Kidney (tissue), 14 donors: ENCODE data around the gene NFKBIE. TPM values are rescaled to one million over a fixed set of nuclear protein-coding genes. Genes with fewer than 3 reads are reported as not detected.

Source experiments
- DNase-seq, 5 donors: peaks; one replicate each; pipeline ENCODE4 v3.0.0-alpha.2; 2013 to 2020
- FAIRE-seq: peaks from 2 replicates; lab custom pipeline; 2012; peaks lifted over from hg19 to GRCh38; lab: Jason Lieb, UNC
- H3K27ac ChIP-seq, 2 donors: one replicate each; pipeline ENCODE4 v1.7.0; 2013; ENCODE audit warnings: low read depth in 2 of 2, low read length in 2 of 2, inconsistent platforms in 1 of 2
- H3K27me3 ChIP-seq: one replicate; pipeline ENCODE4 v1.7.1; 2013; ENCODE audit warnings: low read length, inconsistent platforms; ENCODE audit not compliant: control insufficient read depth, insufficient read depth
- H3K36me3 ChIP-seq, 3 donors: one replicate each; pipeline versions ENCODE4 v1.7.0 to v1.7.1; 2013; ENCODE audit warnings: low read length in 3 of 3, control low read depth in 1 of 3, inconsistent platforms in 1 of 3; ENCODE audit not compliant: insufficient read depth in 3 of 3, control insufficient read depth in 2 of 3
- H3K4me1 ChIP-seq, 3 donors: one replicate each; pipeline versions ENCODE4 v1.7.0 to v1.7.1; 2013; ENCODE audit warnings: low read length in 3 of 3, inconsistent platforms in 1 of 3, low read depth in 1 of 3; ENCODE audit not compliant: control insufficient read depth in 2 of 3, insufficient read depth in 2 of 3
- H3K4me3 ChIP-seq, 3 donors: one replicate each; pipeline versions ENCODE4 v1.7.0 to v1.8.1; 2013; ENCODE audit warnings: low read length in 3 of 3, control low read depth in 1 of 3, inconsistent platforms in 1 of 3
- H3K9ac ChIP-seq, 3 donors: one replicate each; pipeline versions ENCODE4 v1.7.0 to v1.7.1; 2013; ENCODE audit warnings: low read length in 3 of 3, control low read depth in 1 of 3, inconsistent platforms in 1 of 3
- H3K9me3 ChIP-seq, 3 donors: one replicate each; pipeline versions ENCODE4 v1.7.0 to v1.7.1; 2013; ENCODE audit warnings: low read length in 3 of 3, control low read depth in 1 of 3, inconsistent platforms in 1 of 3; ENCODE audit not compliant: control insufficient read depth in 2 of 3, insufficient read depth in 1 of 3
- intact Hi-C: fragments of 100-400 bp; cut with DNase I; formaldehyde crosslinking; loops from one replicate; pipeline ENCODE4 v1.11.1; 2022
- polyA plus RNA-seq: library from polyadenylated mRNA; stranded (reverse); fragments of 350-450 nt; fragmentation: Illumina TruSeq; extraction: RNeasy Lipid Tissue Mini Kit (QIAGEN cat#74804); gene quantifications from one replicate; pipeline ENCODE4 v1.2.3, GENCODE V29; 2014; ENCODE audit warnings: low read depth, low replicate concordance; ENCODE audit not compliant: insufficient read depth
- total RNA-seq: library from RNA; stranded (reverse); fragmentation: NEBNext Ultra II Directional; extraction: Animal tissue kit (Norgen Biotek cat#: 25700); gene quantifications from one replicate; pipeline ENCODE4 v1.2.1, GENCODE V29; 2021
- TF ChIP-seq, protein P1 (sequence below): IDR thresholded peaks from 3 replicates; pipeline ENCODE4 v1.5.1; 2012; ENCODE audit warnings: mild to moderate bottlenecking, moderate library complexity, borderline replicate concordance; ENCODE audit not compliant: insufficient read depth; ENCODE audit errors: extremely low read depth
- donor health status: control.
- donor health status: control.
- donor health status: control.
- donor health status: control.
- donor health status: control.
- donor health status: DM: yes; HTN: yes; CAD: no.
- donor health status: Normal renal cell carcinoma (clear cell type).

The NFKBIE gene
- total and polyA plus RNA-seq, 2 donors from 2014 or later: 12.6 to 19.0 TPM

- no peaks in the 10 kb centered on the region for H3K36me3 ChIP-seq
- intact Hi-C loops: no loop called here
- FAIRE-seq: no peak
- peaks cover 0 to 2% (median 0%) of the 10 kb centered on the region in 3 donors for H3K4me1 ChIP-seq
- H3K9ac ChIP-seq: no peak overlapping the region
- peaks cover 14% of the 10 kb centered on the region for H3K27me3 ChIP-seq
- H3K9me3 ChIP-seq: no peaks in the 10 kb centered on the region
- TF ChIP-seq, protein P1, sequence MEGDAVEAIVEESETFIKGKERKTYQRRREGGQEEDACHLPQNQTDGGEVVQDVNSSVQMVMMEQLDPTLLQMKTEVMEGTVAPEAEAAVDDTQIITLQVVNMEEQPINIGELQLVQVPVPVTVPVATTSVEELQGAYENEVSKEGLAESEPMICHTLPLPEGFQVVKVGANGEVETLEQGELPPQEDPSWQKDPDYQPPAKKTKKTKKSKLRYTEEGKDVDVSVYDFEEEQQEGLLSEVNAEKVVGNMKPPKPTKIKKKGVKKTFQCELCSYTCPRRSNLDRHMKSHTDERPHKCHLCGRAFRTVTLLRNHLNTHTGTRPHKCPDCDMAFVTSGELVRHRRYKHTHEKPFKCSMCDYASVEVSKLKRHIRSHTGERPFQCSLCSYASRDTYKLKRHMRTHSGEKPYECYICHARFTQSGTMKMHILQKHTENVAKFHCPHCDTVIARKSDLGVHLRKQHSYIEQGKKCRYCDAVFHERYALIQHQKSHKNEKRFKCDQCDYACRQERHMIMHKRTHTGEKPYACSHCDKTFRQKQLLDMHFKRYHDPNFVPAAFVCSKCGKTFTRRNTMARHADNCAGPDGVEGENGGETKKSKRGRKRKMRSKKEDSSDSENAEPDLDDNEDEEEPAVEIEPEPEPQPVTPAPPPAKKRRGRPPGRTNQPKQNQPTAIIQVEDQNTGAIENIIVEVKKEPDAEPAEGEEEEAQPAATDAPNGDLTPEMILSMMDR: no peak
- DNase-seq: no peak
- H3K27ac ChIP-seq: no peak overlapping the region
- H3K4me3 ChIP-seq: no peak overlapping the region
Observed at GRCh38 chr6:44273617-44274016, 8.3 kb upstream of the NFKBIE start.

GRCh38 chr6:44272999-44273566 lies 7.7 kb upstream of the NFKBIE start:
- TF ChIP-seq, protein P1: no peak
- no peak for FAIRE-seq
- no peak for DNase-seq
- H3K27me3 ChIP-seq: peaks cover 12% of the 10 kb centered on the region
- H3K4me3 ChIP-seq: no peak overlapping the region
- no peaks in the 10 kb centered on the region for H3K36me3 ChIP-seq
- no peaks in the 10 kb centered on the region for H3K9me3 ChIP-seq
- no peak overlapping the region for H3K9ac ChIP-seq
- intact Hi-C loops: no loop called here
- H3K27ac ChIP-seq: no peak overlapping the region
- H3K4me1 ChIP-seq: peaks cover 0 to 2% (median 0%) of the 10 kb centered on the region in 3 donors

GRCh38 chr6:44272529-44272928 lies 7.2 kb upstream of the NFKBIE start:
- intact Hi-C loops: no loop called here
- no peak for FAIRE-seq
- no peak for DNase-seq

More at GRCh38 chr6:44272529-44272928, 7.2 kb upstream of the NFKBIE start:
- Histone ChIP-seq H3K27ac (no peak overlapping the region), H3K4me1 (peaks cover 0 to 2% (median 0%) of the 10 kb centered on the region in 3 donors), H3K9me3 (no peaks in the 10 kb centered on the region), H3K36me3 (no peaks in the 10 kb centered on the region), H3K9ac (no peak overlapping the region), H3K4me3 (no peak overlapping the region), H3K27me3 (peaks cover 12% of the 10 kb centered on the region)
- TF ChIP-seq, protein P1: no peak
